ENCODE measurements around the gene ZNF57. TPM values are rescaled to one million over a fixed set of nuclear protein-coding genes. Genes with fewer than 3 reads are reported as not detected.
"Not testable (repeated sequence)": the region's sequence is repeated elsewhere in the genome, so short reads cannot be mapped to it uniquely, and the experiment has no call there.

The ZNF57 gene
- total RNA-seq, 1 donor from 2014 or later = 2.2 TPM

DNA sequence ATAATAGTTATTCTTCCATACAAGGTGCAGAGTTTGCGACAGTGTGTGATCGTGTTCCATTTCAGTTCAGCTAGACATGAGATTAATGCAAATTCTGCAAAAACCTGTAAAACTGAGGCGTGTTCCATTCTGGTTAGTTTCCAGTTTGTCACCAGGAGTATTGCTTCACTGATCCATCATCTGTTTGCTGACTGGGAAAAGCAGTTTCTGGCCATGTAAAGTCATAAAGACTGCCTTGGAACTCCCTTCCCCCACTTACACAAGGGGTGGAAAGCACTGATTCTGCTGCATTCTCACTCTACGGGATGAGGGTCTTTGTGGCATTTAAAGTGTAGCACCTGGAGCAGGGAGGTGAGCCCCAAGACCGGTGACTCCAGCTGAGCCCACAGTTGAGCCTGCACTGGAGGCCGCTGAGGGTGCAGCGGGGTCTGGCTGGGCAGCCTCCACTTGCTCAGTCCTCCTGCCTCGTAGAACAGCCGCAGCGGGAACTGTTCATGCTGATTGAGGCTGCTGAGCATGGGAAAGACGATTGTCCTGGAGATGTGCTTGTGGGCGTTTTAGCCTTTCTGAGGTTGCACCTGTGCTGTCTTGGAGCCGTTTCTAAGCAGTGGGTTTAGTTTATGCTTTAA, 2.0 kb downstream of the ZNF57 start:
- TF ChIP-seq, protein P1, sequence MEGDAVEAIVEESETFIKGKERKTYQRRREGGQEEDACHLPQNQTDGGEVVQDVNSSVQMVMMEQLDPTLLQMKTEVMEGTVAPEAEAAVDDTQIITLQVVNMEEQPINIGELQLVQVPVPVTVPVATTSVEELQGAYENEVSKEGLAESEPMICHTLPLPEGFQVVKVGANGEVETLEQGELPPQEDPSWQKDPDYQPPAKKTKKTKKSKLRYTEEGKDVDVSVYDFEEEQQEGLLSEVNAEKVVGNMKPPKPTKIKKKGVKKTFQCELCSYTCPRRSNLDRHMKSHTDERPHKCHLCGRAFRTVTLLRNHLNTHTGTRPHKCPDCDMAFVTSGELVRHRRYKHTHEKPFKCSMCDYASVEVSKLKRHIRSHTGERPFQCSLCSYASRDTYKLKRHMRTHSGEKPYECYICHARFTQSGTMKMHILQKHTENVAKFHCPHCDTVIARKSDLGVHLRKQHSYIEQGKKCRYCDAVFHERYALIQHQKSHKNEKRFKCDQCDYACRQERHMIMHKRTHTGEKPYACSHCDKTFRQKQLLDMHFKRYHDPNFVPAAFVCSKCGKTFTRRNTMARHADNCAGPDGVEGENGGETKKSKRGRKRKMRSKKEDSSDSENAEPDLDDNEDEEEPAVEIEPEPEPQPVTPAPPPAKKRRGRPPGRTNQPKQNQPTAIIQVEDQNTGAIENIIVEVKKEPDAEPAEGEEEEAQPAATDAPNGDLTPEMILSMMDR (IDR thresholded peaks at IDR 0.05; ENCODE audit: unreplicated experiment) = no peak
- Mint-ChIP-seq H3K4me1 (ENCODE audit: unreplicated experiment) (no peaks in the 10 kb centered on the region), H3K36me3 (ENCODE audit: low read depth, unreplicated experiment) (no peaks in the 10 kb centered on the region), H3K4me3 (ENCODE audit: unreplicated experiment) (no peak overlapping the region), H3K9me3 (ENCODE audit: unreplicated experiment) (peaks cover 2% of the 10 kb centered on the region), H3K27ac (ENCODE audit: unreplicated experiment) (no peak overlapping the region), H3K27me3 (ENCODE audit: unreplicated experiment) (peaks cover 10% of the 10 kb centered on the region)
- no peak for DNase-seq (ENCODE audit: low spot score)

DNA sequence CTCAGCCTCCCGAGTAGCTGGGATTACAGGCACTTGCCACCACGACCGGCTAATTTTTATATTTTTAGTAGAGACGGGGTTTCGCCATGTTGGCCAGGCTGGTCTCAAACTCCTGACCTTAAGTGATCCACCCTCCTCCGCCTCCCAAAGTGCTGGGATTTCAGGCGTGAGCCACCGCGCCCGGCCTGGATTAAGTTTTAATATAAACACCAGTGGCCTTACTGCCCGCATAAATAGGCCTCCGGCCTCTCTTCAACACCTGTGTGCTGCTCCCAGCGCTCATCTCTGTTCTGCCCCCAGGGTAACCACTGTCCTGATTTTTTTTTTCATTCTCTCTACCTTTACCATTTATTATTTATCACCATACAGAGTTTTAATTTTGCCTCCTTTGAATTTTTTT, 2.6 kb downstream of the ZNF57 start:
- not testable (repeated sequence) for DNase-seq (ENCODE audit: low spot score); H3K27ac Mint-ChIP-seq (ENCODE audit: unreplicated experiment); H3K4me3 Mint-ChIP-seq (ENCODE audit: unreplicated experiment); H3K9me3 Mint-ChIP-seq (ENCODE audit: unreplicated experiment); H3K36me3 Mint-ChIP-seq (ENCODE audit: low read depth, unreplicated experiment); H3K4me1 Mint-ChIP-seq (ENCODE audit: unreplicated experiment)
- H3K27me3 Mint-ChIP-seq (ENCODE audit: unreplicated experiment) = peaks cover 10% of the 10 kb centered on the region

DNA sequence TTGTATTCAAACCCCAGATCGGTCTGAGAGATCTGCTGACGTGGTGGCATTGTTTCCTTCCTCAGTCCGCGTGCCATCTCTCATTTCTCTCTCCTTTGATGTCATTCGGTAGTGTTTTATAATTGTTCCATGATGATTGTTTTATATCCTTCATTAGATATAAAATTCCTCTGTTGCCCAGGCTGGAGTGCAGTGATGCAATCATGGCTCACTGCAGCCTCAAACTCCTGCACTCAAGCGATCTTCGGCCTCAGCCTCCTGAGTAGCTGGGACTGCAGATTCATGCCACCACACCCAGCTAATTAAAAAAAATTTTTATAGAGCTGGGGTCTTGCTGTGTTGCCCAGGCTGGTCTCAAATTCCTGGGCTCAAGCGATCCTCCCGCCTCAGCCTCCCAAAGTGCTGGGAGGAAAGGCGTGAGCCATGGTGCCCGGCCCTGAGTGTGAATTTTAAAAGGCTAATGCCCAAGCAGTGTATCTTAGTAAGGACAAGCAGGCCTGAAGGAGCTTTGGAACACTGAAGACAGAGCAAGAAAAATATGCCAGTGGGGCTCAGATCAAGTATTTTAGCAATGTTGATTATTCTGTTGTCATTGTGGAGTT, 5.3 kb downstream of the ZNF57 start:
- Mint-ChIP-seq H3K27me3 (ENCODE audit: unreplicated experiment) (peaks cover 7% of the 10 kb centered on the region), H3K27ac (ENCODE audit: unreplicated experiment) (no peak overlapping the region)

DNA sequence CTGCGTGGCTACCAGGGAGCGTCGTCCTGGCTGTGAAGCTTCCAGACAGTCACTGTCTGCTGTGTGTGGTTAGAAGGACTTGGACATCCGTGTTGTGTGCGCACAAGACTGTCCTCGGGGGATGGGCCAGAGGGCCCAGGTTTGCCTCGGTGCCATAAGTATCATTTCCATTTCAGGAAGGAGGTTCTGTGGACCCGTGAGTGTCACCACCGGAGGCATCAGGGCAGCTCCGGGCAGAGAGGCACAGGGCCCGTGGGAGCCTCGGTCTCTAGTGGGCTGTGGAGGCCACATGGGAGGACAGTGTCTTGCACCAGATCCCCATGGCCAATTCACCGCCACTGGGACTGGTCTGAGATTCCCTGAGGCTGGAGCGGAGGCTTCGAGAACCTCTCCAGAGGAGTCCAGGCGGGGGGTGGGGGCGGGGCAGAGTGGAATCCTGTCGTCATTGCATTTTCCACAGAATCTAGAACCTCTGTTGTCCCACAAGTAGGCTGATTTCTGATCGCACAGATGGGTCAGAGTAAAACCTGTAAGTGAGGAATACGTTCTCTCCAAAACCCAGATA, 6.0 kb downstream of the ZNF57 start:
- Mint-ChIP-seq H3K36me3 (ENCODE audit: low read depth, unreplicated experiment) (no peaks in the 10 kb centered on the region), H3K4me1 (ENCODE audit: unreplicated experiment) (no peaks in the 10 kb centered on the region), H3K27ac (ENCODE audit: unreplicated experiment) (no peak overlapping the region), H3K27me3 (ENCODE audit: unreplicated experiment) (peaks cover 5% of the 10 kb centered on the region), H3K4me3 (ENCODE audit: unreplicated experiment) (no peak overlapping the region), H3K9me3 (ENCODE audit: unreplicated experiment) (no peaks in the 10 kb centered on the region)
- no peak for DNase-seq (ENCODE audit: low spot score)
- TF ChIP-seq, protein P1 (IDR thresholded peaks at IDR 0.05; ENCODE audit: unreplicated experiment) = no peak

More for the DNA sequence above, 5.3 kb downstream of the ZNF57 start:
- DNase-seq (ENCODE audit: low spot score) = no peak
- no peaks in the 10 kb centered on the region for H3K4me1 Mint-ChIP-seq (ENCODE audit: unreplicated experiment)
- TF ChIP-seq, protein P1 (IDR thresholded peaks at IDR 0.05; ENCODE audit: unreplicated experiment) = no peak
- no peak overlapping the region for H3K4me3 Mint-ChIP-seq (ENCODE audit: unreplicated experiment)
- no peaks in the 10 kb centered on the region for H3K9me3 Mint-ChIP-seq (ENCODE audit: unreplicated experiment)
- no peaks in the 10 kb centered on the region for H3K36me3 Mint-ChIP-seq (ENCODE audit: low read depth, unreplicated experiment)

DNA sequence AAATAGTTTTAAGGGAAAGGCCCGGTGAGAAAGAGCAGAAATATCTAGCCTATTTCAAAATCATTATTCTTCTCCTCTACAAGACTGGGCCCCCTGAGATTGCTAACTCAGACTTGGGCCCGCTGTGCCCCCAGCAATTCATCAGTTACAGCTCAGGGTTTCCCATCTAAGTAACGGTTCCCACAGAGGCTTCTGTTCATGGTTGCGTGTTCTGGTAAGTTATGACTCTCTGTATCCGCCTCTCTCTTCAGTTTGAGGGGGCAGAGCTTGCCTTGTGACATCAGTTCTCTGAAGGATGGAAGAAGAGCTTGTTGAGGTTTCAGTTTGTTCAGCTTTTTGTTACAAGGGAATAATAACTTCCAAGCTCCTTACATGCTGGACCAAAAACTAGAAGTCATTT, 11.6 kb downstream of the ZNF57 start:
- no peaks in the 10 kb centered on the region for H3K4me1 Mint-ChIP-seq (ENCODE audit: unreplicated experiment)
- H3K4me3 Mint-ChIP-seq (ENCODE audit: unreplicated experiment) = no peak overlapping the region
- no peaks in the 10 kb centered on the region for H3K27me3 Mint-ChIP-seq (ENCODE audit: unreplicated experiment)
- DNase-seq (ENCODE audit: low spot score) = no peak
- H3K9me3 Mint-ChIP-seq (ENCODE audit: unreplicated experiment) = peaks cover 5% of the 10 kb centered on the region
- no peak overlapping the region for H3K27ac Mint-ChIP-seq (ENCODE audit: unreplicated experiment)
- peaks cover 12% of the 10 kb centered on the region for H3K36me3 Mint-ChIP-seq (ENCODE audit: low read depth, unreplicated experiment)
- TF ChIP-seq, protein P1 (IDR thresholded peaks at IDR 0.05; ENCODE audit: unreplicated experiment) = no peak
